K562 (cell line): ENCODE measurements around the gene BORCS5. TPM values are rescaled to one million over a fixed set of nuclear protein-coding genes. Genes with fewer than 3 reads are reported as not detected.

ENCODE experiments used
- ATF1 ChIP-seq, 2 experiments: fragments of 450-650 bp in 1 of 2; IDR thresholded peaks; 2 replicates each; pipeline ENCODE4 v1.6.1; 2016; ENCODE audit warnings: missing compliant biosample characterization in 1 of 2, missing genetic modification characterization in 1 of 2
- CBX1 ChIP-seq: sonication (generic); IDR thresholded peaks from 2 replicates; pipeline ENCODE4 v1.6.1; 2016; ENCODE audit warnings: antibody characterized with exemption, low read depth, mild to moderate bottlenecking
- CEBPG ChIP-seq, 3 experiments: fragments of 200-800 bp in 1 of 3; sonication (Bioruptor generic) in 1 of 3; sonication (generic) in 1 of 3; formaldehyde crosslinking in 1 of 3; IDR thresholded peaks in 2 of 3; conservative IDR thresholded peaks in 1 of 3; 2 replicates each; pipeline versions ENCODE4 v1.6.1 to v1.8.0; 2016 to 2022; ENCODE audit warnings: missing compliant biosample characterization in 2 of 3, missing genetic modification characterization in 2 of 3, mild to moderate bottlenecking in 1 of 3, missing genetic modification reagents in 1 of 3
- ESRRA ChIP-seq: fragments of 450-650 bp; IDR thresholded peaks from 2 replicates; pipeline ENCODE4 v1.6.1; 2014; ENCODE audit warnings: low read depth, mild to moderate bottlenecking, moderate library complexity, borderline replicate concordance
- FOXK1 ChIP-seq: sonication (generic); formaldehyde crosslinking; IDR thresholded peaks from 2 replicates; pipeline ENCODE4 v1.8.0; 2022; ENCODE audit warnings: missing genetic modification reagents, mild to moderate bottlenecking, borderline replicate concordance
- HMBOX1 ChIP-seq: sonication (generic); IDR thresholded peaks from 2 replicates; pipeline ENCODE4 v1.6.1; 2016
- JUND ChIP-seq, 2 experiments: IDR thresholded peaks; 2 replicates in 1 of 2; 3 replicates in 1 of 2; pipeline ENCODE4 v1.6.1; 2011; ENCODE audit warnings: borderline replicate concordance in 2 of 2, low read depth in 2 of 2, low read length in 2 of 2, improper control_type of control experiment in 1 of 2, missing biosample characterization in 1 of 2, missing genetic modification characterization in 1 of 2, missing genetic modification reagents in 1 of 2
- KLF16 ChIP-seq: IDR thresholded peaks from 2 replicates; pipeline ENCODE4 v1.6.1; 2016; ENCODE audit warnings: antibody characterized with exemption
- MLLT1 ChIP-seq, 2 experiments: fragments of 450-650 bp; IDR thresholded peaks; 2 replicates each; pipeline ENCODE4 v1.6.1; 2016
- POLR3G ChIP-seq: IDR thresholded peaks from 2 replicates; pipeline ENCODE4 v1.6.1; 2011; ENCODE audit not compliant: insufficient read length, insufficient replicate concordance; ENCODE audit errors: extremely low read depth
- PPARD ChIP-seq: fragments of 250-450 bp; sonication (Bioruptor Pico); IDR thresholded peaks from 2 replicates; pipeline ENCODE4 v1.8.0; 2022; ENCODE audit warnings: inconsistent platforms, mild to moderate bottlenecking, moderate library complexity
- SNAPC5 ChIP-seq: fragments of 250-450 bp; sonication (Bioruptor Pico); IDR thresholded peaks from 2 replicates; pipeline ENCODE4 v1.8.0; 2021; ENCODE audit warnings: moderate library complexity, mild to moderate bottlenecking, inconsistent platforms
- TAF15 ChIP-seq: fragments of 200-400 bp; formaldehyde crosslinking; IDR thresholded peaks from 2 replicates; pipeline ENCODE4 v1.6.1; 2017; ENCODE audit warnings: mild to moderate bottlenecking, low read depth, low read length, moderate library complexity
- TAL1 ChIP-seq: fragments of 450-650 bp; IDR thresholded peaks from 2 replicates; pipeline ENCODE4 v1.6.1; 2016; ENCODE audit warnings: mild to moderate bottlenecking
- TCF3 ChIP-seq: sonication (generic); formaldehyde crosslinking; IDR thresholded peaks from 2 replicates; pipeline ENCODE4 v1.4.0; 2020; ENCODE audit warnings: mild to moderate bottlenecking, missing genetic modification reagents
- ZBTB26 ChIP-seq: fragments of 450-650 bp; formaldehyde crosslinking; IDR thresholded peaks from 2 replicates; pipeline ENCODE4 v1.4.0; 2022; ENCODE audit warnings: missing genetic modification characterization
- ZNF143 ChIP-seq: sonication (generic); formaldehyde crosslinking; IDR thresholded peaks from 2 replicates; pipeline ENCODE4 v1.9.0; 2022; ENCODE audit warnings: mild to moderate bottlenecking, missing genetic modification reagents
- ZNF609 ChIP-seq: sonication (generic); formaldehyde crosslinking; IDR thresholded peaks from 2 replicates; pipeline ENCODE4 v1.8.1; 2023; ENCODE audit warnings: missing genetic modification reagents, mild to moderate bottlenecking, borderline replicate concordance
- polyA plus RNA-seq, 8 experiments: library from polyadenylated mRNA; depleted of rRNA in 4 of 8; stranded (reverse) in 5 of 8; unstranded in 3 of 8; fragments of >200 nt; fragmentation: Nextera tagmentation in 2 of 8; fragmentation: Illumina TruSeq in 1 of 8; extraction: Ambion mirVana in 2 of 8; extraction: Trizol in 1 of 8; gene quantifications; 2 replicates each; pipeline versions ENCODE4 v1.2.1 to v1.2.3, GENCODE V29; 2011 to 2014; ENCODE audit warnings: inconsistent platforms in 1 of 8, missing spikeins in 1 of 8
- total RNA-seq, 7 experiments: library from RNA; depleted of rRNA in 6 of 7; stranded (reverse); fragments of >200 nt in 6 of 7; fragmentation: Illumina TruSeq in 2 of 7; extraction: Trizol in 2 of 7; gene quantifications; 2 replicates each; pipeline versions ENCODE4 v1.2.1 to v1.2.3, GENCODE V29; 2011 to 2021; ENCODE audit warnings: low replicate concordance in 1 of 7

The BORCS5 gene
- total and polyA plus RNA-seq, 9 of the 15 experiments (the other 6 are each of a cell fraction or from before 2014, with no cell fraction given) = 0.31 to 12.4 (median 6.6) TPM

- TF ChIP-seq ZBTB26 = no peak
- no peak for TF ChIP-seq ESRRA
- TF ChIP-seq ATF1 (CRISPR knock-in tag; IDR thresholded peaks at IDR 0.05) = no peak
- 0 out of 2 replicates have a peak, but pooled peaks have one; percentile 12 for TF ChIP-seq ATF1 (tag; IDR thresholded peaks at IDR 0.05)
- no peak for TF ChIP-seq ZNF143 (CRISPR knock-in tag)
- peak; percentile 60 for TF ChIP-seq JUND (IDR thresholded peaks at IDR 0.05; ENCODE audit: borderline replicate concordance, low read depth, low read length)
- TF ChIP-seq JUND (tag; IDR thresholded peaks at IDR 0.05; ENCODE audit: borderline replicate concordance, low read depth, low read length) = no peak; the same call in 2 of the 3 replicates
- TF ChIP-seq CEBPG (CRISPR knock-in tag; IDR thresholded peaks at IDR 0.05) = peak; percentile 66; the same call in 1 of the 2 replicates
- no peak for TF ChIP-seq CEBPG (tag; conservative IDR thresholded peaks at IDR 0.05 in 1 of 2, IDR thresholded peaks at IDR 0.05 in 1 of 2)
- TF ChIP-seq ZNF609 (CRISPR knock-in tag) = no peak
- TF ChIP-seq TAF15 = no peak
- TF ChIP-seq TAL1 = peak; percentile 80
- peak; percentile 83; the same call in 1 of the 2 replicates for TF ChIP-seq HMBOX1
- peak; percentile 65; the same call in 1 of the 2 replicates for TF ChIP-seq KLF16
- TF ChIP-seq TCF3 (CRISPR knock-in tag) = peak; percentile 84
- no peak for TF ChIP-seq SNAPC5 (CRISPR knock-in tag)
- no peak for TF ChIP-seq FOXK1
- TF ChIP-seq PPARD = no peak
- TF ChIP-seq POLR3G = no peak
- TF ChIP-seq CBX1 = no peak
- no peak for TF ChIP-seq MLLT1 (IDR thresholded peaks at IDR 0.05)
These were observed 85.1 kb downstream of the BORCS5 start (continued) for GRCh38 chr12:12441843-12442461.
